ENCODE data around the gene ETHE1.

ETHE1 gene

GRCh38 chr19:43544077-43544476 is 17.1 kb upstream of the ETHE1 start:
- no peak overlapping the region for H3K4me3 ChIP-seq (replicated peaks; ENCODE audit: low read depth, low read length)
- DNase-seq (ENCODE audit: low read depth): no peak
- TF ChIP-seq, protein P1, sequence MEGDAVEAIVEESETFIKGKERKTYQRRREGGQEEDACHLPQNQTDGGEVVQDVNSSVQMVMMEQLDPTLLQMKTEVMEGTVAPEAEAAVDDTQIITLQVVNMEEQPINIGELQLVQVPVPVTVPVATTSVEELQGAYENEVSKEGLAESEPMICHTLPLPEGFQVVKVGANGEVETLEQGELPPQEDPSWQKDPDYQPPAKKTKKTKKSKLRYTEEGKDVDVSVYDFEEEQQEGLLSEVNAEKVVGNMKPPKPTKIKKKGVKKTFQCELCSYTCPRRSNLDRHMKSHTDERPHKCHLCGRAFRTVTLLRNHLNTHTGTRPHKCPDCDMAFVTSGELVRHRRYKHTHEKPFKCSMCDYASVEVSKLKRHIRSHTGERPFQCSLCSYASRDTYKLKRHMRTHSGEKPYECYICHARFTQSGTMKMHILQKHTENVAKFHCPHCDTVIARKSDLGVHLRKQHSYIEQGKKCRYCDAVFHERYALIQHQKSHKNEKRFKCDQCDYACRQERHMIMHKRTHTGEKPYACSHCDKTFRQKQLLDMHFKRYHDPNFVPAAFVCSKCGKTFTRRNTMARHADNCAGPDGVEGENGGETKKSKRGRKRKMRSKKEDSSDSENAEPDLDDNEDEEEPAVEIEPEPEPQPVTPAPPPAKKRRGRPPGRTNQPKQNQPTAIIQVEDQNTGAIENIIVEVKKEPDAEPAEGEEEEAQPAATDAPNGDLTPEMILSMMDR (IDR thresholded peaks at IDR 0.05; ENCODE audit: low read length, missing control alignments): no peak

GRCh38 chr19:43541920-43542650 is 15.1 kb upstream of the ETHE1 start:
- TF ChIP-seq, protein P1 (IDR thresholded peaks at IDR 0.05; ENCODE audit: low read length, missing control alignments): no peak
- no peak overlapping the region for H3K4me3 ChIP-seq (replicated peaks; ENCODE audit: low read depth, low read length)
- no peak for DNase-seq (ENCODE audit: low read depth)

GRCh38 chr19:43540381-43540780 is 13.4 kb upstream of the ETHE1 start:
- DNase-seq (ENCODE audit: low read depth): no peak
- H3K4me3 ChIP-seq (replicated peaks; ENCODE audit: low read depth, low read length): no peak overlapping the region
- TF ChIP-seq, protein P1 (IDR thresholded peaks at IDR 0.05; ENCODE audit: low read length, missing control alignments): no peak

- H3K4me3 ChIP-seq (replicated peaks; ENCODE audit: low read depth, low read length): no peak overlapping the region
- TF ChIP-seq, protein P1 (IDR thresholded peaks at IDR 0.05; ENCODE audit: low read length, missing control alignments): no peak
- DNase-seq (ENCODE audit: low read depth): no peak
Measured at GRCh38 chr19:43538922-43539321, 11.9 kb upstream of the ETHE1 start.

DNA sequence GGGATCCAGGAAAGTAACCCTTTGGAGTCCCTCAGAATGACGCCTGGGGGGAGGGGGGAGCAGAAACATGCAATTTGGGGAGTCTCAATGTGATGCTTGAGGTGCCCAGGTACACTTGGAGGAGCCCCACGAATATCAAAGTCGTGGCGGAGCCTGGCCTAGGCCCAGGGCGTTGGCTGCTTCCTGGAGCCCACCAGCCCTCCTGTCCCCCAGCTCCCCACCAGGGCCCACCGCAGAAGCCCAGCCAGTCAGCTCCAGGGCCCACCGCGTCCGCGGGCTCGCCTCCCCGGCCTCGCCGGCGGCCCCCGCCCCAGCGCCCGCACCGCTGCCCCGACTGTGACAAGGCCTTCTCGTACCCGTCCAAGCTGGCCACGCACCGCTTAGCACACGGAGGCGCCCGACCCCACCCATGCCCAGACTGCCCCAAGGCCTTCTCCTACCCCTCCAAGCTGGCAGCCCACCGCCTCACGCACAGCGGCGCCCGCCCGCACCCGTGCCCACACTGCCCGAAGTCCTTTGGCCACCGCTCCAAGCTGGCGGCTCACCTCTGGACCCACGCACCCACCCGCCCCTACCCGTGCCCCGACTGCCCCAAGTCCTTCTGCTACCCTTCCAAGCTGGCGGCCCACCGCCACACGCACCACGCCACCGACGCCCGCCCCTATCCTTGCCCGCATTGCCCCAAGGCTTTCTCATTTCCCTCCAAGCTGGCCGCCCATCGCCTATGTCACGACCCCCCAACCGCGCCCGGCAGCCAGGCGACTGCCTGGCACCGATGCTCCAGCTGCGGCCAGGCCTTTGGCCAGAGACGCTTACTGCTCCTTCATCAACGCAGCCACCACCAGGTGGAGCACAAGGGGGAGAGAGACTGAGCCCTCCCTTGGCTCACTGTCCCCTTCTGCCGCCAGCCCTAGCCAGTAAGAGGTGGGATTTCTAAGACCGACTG is 8.1 kb upstream of the ETHE1 start:
- peak; percentile 74 for DNase-seq (ENCODE audit: low read depth)
- TF ChIP-seq, protein P1 (IDR thresholded peaks at IDR 0.05; ENCODE audit: low read length, missing control alignments): peak; percentile 74

DNA sequence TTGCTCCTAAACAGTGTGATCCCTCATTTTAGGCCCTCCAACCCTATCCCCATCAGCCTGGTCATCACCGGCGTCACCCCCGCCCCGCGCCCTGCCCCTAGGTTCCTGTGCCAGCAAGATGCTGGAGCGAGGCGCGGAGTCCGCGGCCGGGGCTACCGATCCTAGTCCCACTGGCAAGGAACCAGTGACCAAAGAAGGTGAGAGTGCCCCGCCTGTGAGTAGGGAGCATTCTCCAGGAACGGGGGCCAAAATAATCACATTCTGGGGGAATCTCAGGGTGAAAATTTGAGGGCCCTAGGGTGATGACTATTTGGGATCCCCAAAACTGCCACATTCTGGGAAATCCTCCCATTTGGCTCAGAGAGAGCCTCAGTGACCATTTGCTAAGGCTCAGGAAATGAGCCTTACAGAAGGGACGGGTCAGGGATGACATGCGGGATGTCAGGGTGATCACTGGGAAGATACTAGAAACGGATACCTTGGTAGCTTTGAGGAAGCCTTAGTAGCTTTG is 7.4 kb upstream of the ETHE1 start:
- H3K4me3 ChIP-seq (replicated peaks; ENCODE audit: low read depth, low read length): peak overlapping the region; percentile 46
- TF ChIP-seq, protein P1 (IDR thresholded peaks at IDR 0.05; ENCODE audit: low read length, missing control alignments): no peak
- DNase-seq (ENCODE audit: low read depth): no peak

More for the DNA sequence above, 8.1 kb upstream of the ETHE1 start:
- H3K4me3 ChIP-seq (replicated peaks; ENCODE audit: low read depth, low read length): no peak overlapping the region

Data from fibroblast of pulmonary artery (primary cell).